HG02571 (cell line): ENCODE results near the gene GOLPH3.
"Not testable (repeated sequence)": the region's sequence is repeated elsewhere in the genome, so short reads cannot be mapped to it uniquely, and the experiment has no call there.

Source experiments
- ATAC-seq: cut with Tn5 transposase; IDR thresholded peaks from one replicate; pipeline ENCODE4 v1.9.1; 2021; ENCODE audit warnings: mild to moderate bottlenecking, moderate library complexity; ENCODE audit not compliant: unreplicated experiment

GOLPH3 gene

DNA sequence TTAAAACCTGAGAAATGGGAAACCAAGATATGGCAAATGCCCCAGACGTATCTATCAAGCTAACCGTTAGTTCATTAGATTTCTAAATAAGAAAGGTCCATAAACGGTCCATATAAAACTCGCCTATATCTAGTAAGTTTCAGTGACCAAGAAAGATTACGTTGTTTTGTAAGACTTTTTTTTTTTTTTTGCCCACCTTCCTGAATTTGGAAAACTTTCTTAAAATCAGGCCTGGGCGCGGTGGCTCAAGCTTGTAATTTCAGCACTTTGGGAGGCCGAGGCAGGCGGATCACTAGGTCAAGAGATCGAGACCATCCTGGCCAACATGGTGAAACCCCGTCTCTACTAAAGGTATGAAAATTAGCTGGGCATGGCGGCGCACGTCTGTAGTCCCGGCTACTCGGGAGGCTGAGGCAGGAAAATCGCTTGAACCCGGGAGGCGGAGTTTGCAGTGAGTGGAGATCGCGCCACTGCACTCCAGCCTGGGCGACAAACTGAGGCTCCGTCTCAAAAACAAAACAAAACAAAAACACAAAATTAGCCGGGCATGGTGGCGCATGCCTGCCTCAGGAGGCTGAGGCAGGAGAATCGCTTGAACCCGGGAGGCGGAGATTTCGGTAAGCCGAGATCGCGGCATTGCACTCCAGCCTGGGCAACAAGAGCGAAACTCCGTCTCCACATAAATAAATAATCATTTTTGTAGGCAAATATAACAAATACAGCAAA lies 1.8 kb downstream of the GOLPH3 start:
- ATAC-seq = not testable (repeated sequence)

DNA sequence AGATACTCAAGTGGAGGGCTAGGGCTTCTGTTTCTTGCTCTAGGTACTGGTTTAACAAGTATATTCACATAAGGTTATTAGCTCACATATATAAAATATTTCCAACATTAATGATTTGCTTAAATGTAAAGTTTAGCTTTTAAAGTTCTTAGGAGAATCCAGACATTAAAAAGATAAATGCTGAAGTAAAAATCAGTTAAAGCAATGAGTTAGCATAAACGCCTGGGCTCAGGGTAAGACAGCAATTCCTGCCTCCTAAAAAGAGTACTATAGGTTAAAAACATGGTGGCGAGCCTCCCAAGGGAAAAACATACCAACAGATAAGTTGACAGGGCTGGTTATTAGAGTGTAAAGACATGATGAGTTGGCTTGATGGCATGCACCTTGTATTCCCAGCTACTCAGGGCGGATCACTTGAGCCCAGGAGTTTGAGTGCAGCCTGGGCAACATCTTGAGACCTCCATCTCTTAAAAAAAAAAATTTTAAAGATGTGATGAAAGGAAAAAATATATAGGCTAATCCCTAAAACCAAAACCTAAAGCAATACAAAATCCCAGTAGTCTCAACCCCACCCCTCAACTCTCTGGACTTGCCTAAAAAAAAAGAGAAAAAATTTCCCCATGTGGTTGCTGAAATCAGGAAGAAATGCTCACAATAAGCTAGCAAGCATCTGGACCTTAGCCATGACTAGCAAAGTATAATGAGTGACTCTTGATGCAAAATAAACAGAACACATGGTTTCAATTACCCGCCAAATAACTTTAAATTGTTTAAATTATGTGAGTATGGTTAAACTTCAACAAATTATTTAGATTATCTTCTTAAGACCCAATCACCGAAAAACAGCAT lies 3.6 kb downstream of the GOLPH3 start:
- no peak for ATAC-seq

- ATAC-seq = no peak
These were observed 5.6 kb downstream of the GOLPH3 start for GRCh38 chr5:32168460-32169033.

GRCh38 chr5:32165597-32165996 lies 8.5 kb downstream of the GOLPH3 start:
- ATAC-seq = no peak

- ATAC-seq = no peak
These were observed 10.3 kb downstream of the GOLPH3 start for GRCh38 chr5:32163785-32164184.

GRCh38 chr5:32163053-32163452 lies 11.1 kb downstream of the GOLPH3 start:
- no peak for ATAC-seq

DNA sequence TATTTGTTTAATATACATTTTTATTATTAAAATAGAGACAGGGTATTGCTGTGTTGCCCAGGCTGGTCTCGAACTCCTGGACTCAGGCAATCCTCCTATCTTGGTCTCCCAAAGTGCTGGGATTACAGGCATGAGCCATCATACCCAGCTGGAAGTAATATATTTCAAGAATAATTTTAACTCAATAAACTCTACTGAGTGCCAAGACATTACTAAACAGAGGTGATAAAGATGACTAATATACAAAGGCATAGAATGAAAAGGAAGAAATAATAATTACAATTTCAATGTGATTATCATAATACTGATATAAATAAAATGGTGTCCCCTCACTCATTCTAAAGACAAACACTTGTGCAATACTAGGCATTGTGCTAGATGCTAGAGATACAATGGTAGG lies 13.9 kb downstream of the GOLPH3 start:
- no peak for ATAC-seq

DNA sequence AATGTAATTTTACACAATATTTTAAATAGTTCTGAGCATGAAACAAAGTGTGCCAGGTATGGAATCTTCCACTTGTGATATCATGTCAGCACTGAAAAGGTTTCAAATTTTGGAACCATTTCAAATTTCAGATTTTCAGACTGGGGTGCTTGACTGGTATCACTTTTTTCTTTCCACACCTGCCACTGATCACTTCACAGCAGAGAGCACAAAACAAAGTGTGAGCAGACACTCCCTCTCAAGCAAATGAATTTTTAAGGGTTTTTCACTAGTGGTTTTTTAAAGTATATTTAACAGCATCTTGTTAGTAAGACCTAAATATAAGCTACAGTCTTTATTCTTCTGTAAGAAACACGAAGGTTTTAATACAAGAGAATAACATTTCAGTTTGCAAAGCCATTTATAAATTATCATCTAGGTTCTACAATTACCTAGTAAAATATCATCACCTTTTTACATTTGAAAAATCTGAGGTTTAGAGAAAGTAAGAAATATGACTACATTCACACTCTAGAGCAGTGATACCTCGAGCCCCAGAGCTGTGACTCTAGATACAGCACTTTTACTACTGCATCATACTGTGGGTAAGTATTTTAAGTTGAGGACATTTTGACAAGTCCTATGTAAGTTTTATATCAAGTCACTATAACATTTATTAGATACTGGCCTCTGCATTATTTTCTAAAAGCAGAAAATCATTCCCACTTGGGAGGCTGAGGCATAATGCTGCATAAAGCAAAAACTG lies 14.6 kb downstream of the GOLPH3 start:
- no peak for ATAC-seq

DNA sequence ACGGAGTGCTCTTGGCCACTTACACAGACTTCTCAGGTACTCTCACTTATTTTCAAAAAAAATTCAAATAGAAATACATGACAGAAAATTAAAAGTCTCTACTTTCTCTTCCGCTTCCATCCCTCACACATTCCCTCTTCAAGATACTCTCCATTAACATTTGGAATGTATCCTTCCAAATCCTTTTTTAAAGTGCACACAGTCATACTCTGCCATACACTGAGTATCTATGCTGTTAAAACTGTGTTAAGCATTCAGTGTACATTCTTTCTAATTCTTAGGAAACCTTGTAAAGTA lies 15.5 kb downstream of the GOLPH3 start:
- ATAC-seq = no peak

GRCh38 chr5:32157078-32157477 lies 17.0 kb downstream of the GOLPH3 start:
- no peak for ATAC-seq

- no peak for ATAC-seq
These were observed 17.5 kb downstream of the GOLPH3 start for GRCh38 chr5:32156635-32157034.

DNA sequence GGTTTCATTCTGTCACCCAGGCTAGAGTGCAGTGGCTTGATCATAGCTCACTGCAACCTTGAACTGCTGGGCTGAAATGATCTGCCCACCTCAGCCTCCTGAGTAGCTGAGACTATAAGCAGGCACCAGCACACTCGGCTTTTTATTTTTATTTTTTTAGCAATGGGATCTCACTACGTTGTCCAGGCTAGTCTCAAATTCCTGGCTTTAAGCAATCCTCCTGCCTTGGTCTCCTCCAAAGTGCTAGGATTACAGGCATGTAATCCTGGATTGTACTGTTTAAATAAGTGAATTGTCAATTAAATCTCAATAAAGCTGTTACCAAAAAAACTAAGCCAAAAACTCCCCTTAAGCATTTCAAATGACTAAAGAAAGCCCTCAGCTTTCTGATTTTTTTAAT lies 18.9 kb downstream of the GOLPH3 start:
- no peak for ATAC-seq

DNA sequence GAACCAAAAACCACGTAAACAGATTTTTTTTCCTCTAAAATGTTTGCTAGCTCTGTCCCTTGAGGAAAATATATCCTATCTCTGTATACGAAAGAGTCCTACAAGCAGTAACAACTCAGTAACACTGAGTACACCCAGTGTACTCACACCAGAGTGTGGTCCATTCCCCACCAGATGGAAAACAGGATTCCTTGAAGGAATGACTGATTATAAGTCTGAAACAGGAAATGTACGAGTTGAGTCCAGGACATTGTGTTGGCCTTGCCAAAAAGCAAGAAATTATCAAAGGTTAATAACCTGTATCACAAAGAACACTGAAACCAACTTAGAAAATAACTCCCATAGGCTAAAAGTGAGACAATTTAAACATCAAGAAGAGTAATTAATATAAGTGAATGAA lies 20.4 kb downstream of the GOLPH3 start:
- no peak for ATAC-seq

GRCh38 chr5:32151198-32151597 lies 22.9 kb downstream of the GOLPH3 start:
- ATAC-seq = no peak

GRCh38 chr5:32150366-32150765 lies 23.8 kb downstream of the GOLPH3 start:
- ATAC-seq = no peak

DNA sequence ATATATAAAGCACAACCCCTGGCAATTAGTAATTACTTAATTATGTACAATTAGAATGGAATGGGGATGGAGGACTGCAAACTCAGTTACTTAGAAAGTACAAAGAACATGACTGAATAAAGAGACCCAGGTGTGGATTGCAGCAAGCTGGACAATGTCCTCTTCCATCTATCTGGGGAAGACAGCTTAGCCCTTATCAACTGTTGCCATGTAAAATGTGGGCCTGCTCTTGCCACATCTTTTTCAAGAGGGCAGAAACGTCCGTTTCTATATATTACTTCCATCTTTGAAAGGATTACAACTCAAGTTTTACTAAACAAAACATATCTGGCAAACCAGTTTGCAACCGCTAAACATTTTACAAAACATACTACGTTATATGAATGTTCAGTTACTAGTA lies 26.2 kb downstream of the GOLPH3 start:
- no peak for ATAC-seq

- no peak for ATAC-seq
These were observed 26.9 kb downstream of the GOLPH3 start for GRCh38 chr5:32147236-32147635.

DNA sequence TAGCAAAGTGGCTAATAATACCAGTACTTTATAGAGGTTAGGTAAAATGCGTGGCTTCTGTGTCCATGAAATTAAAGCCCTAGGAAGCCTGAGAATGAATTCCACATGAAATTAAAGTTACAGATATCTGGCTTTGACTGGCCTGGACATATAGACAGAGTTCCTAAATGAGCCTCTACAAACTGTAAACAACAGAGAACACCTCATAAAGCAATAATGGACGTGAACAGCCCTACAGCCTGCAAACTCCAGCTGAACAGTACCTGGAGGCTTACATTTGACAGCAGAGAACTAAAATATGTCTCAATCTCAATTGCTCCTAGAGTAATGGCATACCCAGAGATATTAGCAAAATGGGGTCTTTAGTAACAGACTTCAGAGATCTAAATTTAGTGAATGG lies 28.7 kb downstream of the GOLPH3 start:
- ATAC-seq = no peak

DNA sequence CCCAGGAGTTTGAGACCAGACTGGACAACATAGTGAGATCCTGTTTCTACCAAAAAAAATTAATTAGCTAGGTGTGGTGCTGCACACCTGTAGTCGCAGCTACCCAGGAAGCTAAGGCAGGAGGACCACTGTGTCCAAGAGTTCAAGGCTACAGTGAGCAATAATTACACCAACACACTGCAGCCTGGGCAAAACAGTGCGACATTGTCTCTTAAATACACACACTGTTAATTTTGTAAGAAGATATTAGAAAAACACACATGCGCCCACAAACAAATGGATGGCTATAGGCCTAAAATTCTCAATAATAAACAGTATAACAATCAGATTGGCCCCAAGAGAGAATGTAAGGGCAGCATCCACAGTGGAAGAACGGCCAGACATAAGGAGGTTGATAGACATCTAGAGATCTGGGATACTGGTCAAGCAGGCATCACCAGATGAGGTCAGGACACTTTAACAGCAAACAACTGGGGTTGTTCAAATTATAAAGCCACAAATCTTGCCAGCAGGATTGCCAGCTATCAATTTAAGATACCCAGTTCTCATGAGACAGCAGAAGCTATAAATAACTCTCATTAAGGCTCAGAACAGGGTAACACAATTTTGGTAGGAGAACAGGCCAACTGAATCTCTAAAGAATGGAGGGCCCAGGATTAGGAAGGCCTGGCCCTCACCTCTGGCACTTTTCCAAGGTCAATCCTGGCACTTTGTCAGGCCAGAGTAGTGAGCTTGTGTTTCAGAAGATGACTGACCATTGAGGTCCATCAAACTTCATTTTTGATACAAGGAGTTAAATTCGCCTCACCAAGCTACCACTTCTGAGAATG lies 29.5 kb downstream of the GOLPH3 start:
- ATAC-seq = no peak

GRCh38 chr5:32143617-32144377 lies 30.3 kb downstream of the GOLPH3 start:
- no peak for ATAC-seq
